AG10803 (cell line): Measurements from ENCODE around the gene LAIR1.

Experiments used
- DNase-seq: peaks from one replicate; pipeline ENCODE4 v3.0.0; 2010; ENCODE audit warnings: low read depth
- H3K4me3 ChIP-seq: 2 replicates; pipeline ENCODE4 v1.5.1; 2011; ENCODE audit warnings: mild to moderate bottlenecking, low read length, control low read depth
- TF ChIP-seq, protein P1 (sequence below): conservative IDR thresholded peaks from 2 replicates; pipeline ENCODE4 v1.5.1; 2011; ENCODE audit warnings: mild to moderate bottlenecking, low read length, control low read depth, inconsistent platforms

The LAIR1 gene

DNA sequence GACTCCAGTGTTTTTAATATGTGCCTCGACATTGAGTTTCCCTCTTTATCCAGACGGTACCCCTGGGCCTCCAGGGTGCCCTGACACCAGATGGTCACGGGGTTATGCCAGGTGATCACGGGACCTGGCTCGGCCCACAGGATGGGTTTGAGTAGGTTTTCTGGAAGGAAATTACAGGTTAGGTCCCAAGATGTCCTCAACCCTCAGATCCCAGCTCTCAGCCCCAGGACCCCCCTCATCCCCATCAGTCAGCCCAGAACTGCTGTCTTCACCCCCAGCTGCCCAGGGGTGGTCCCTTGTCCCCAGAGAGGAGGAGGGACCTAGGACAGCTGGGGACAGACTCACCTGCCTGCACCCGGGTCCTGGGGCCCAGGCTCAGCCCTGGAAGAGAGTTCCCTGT lies 26.2 kb downstream of the LAIR1 start:
- TF ChIP-seq, protein P1, sequence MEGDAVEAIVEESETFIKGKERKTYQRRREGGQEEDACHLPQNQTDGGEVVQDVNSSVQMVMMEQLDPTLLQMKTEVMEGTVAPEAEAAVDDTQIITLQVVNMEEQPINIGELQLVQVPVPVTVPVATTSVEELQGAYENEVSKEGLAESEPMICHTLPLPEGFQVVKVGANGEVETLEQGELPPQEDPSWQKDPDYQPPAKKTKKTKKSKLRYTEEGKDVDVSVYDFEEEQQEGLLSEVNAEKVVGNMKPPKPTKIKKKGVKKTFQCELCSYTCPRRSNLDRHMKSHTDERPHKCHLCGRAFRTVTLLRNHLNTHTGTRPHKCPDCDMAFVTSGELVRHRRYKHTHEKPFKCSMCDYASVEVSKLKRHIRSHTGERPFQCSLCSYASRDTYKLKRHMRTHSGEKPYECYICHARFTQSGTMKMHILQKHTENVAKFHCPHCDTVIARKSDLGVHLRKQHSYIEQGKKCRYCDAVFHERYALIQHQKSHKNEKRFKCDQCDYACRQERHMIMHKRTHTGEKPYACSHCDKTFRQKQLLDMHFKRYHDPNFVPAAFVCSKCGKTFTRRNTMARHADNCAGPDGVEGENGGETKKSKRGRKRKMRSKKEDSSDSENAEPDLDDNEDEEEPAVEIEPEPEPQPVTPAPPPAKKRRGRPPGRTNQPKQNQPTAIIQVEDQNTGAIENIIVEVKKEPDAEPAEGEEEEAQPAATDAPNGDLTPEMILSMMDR: no peak
- no peak for DNase-seq
- H3K4me3 ChIP-seq: no peak overlapping the region

DNA sequence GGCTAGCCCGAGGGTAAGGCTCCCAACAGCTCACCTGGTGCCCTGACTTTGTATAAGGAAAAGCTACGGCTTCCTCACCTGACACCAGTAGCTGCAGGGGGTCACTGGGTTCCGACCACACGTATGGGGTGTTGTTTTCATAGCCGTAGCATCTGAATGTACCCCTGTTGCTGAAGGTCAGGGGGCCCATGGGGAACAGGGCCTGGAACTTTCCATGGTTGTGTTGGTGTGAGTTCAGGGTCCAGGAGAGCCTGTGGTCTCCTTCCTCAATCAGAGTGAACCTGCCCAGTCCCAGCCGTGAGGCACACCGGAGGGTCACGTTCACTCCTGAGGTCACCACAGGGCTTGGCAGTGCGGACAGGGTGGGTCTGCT lies 26.9 kb downstream of the LAIR1 start:
- H3K4me3 ChIP-seq: no peak overlapping the region
- TF ChIP-seq, protein P1: no peak
- no peak for DNase-seq

DNA sequence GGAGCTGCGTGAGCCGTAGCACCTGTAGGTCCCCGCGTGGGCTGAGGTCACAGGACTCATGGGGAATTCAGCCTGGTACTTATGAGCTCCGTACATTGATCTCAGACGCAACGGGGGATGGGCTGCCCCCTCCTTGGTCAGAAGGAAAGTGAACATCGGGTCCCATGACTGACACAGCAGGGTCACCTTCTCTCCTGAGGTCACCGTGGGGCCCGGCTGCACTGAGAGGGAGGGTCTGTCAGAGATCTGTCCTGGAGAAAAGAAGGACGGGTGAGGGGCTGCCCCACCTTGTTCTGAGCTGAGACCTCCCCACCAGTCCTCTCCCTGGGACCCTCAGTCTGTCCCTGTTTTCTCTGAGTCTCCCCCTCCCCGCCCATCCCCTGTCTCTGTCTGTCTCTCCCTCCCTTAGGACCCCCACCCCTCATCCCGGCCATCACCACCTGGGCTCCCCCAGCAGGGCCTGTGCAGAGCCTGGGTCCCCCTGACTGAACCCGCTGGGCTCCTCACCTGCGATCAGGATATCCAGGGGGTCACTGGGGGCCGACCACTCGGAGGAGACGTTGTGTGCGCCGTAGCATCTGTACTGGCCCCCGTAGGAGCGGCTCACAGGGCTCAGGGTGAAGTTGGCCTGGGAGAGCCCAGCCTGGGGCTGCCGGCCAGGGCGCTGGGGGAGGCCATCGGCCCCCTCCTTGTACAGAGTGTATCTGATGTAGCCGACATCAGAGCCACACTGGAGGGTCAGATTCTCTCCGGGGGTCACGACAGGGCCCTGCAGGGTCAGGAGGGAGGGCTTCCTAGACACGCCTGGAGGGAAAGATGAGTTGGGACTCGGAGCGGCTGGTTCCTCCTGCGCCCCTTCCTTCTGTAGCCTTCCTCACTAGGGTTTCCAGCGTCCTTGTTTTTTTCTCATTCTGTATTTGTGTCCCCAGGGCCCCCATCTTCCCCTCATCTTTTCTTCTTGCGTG lies 27.6 kb downstream of the LAIR1 start:
- TF ChIP-seq, protein P1: no peak
- DNase-seq: no peak

DNA sequence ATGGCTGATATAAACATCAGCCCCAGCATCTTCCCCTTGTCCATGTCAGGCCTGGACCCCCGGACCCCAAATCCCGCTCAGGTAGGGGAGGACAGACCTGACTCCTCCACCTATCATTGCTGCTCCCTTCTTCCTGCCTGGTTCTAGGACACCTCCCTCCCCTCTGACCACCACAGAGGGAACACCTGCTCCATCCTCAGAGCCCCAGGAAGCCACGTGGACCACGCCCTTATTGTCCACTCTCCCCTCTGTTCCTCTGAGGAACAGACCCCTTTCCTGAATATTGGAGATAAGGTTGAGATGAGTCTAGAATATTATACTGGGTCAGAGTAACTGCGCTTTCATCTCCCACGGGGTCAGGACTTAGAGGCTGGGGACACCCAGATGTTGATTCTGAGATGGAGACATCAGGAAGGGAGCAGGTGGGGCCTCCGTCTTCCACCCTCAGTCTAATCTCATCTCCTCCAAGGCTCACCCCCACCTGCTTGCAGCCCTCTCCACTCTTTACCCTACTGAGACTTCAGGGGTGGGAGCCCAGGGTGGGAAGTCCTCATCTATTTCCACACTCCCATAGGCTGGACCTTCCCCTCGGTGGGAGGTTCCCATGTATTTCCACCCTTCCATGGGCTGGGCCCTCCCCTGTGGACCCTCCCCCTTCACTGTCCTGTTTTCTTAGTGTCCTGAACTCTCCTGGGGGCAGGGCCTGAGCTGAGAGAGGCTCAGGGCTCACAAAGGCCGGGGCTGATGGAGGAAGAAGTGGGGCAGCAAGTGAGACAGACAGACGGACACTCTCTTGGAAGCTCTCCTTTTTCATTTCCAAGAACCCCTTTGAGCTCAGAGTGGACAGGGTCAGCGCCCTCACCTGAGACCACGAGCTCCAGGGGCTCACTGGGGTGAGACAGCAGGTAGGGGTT lies 28.5 kb downstream of the LAIR1 start:
- H3K4me3 ChIP-seq: no peak overlapping the region
- DNase-seq: no peak
- TF ChIP-seq, protein P1: no peak

More for the DNA sequence above, 27.6 kb downstream of the LAIR1 start:
- H3K4me3 ChIP-seq: no peak overlapping the region

DNA sequence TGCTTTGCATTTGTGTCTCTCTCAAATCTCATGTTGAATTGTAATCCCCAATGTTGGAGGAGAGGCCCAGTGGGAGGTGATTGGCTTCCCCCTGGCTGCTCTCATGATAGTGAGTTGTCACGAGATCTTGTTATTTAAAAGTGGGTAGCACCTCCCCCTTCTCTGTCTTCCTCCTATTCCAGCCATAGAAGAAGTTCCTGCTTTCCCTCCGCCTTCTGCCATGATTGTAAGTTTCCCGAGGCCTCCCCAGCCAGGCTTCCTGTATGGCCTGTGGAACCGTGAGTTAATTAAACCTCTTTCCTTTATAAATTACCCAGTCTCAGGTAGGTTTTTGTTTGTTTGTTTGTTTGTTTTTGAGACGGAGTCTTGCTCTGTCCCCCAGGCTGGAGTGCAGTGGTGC lies 29.6 kb downstream of the LAIR1 start:
- no peak for DNase-seq
- TF ChIP-seq, protein P1: no peak
- H3K4me3 ChIP-seq: no peak overlapping the region

DNA sequence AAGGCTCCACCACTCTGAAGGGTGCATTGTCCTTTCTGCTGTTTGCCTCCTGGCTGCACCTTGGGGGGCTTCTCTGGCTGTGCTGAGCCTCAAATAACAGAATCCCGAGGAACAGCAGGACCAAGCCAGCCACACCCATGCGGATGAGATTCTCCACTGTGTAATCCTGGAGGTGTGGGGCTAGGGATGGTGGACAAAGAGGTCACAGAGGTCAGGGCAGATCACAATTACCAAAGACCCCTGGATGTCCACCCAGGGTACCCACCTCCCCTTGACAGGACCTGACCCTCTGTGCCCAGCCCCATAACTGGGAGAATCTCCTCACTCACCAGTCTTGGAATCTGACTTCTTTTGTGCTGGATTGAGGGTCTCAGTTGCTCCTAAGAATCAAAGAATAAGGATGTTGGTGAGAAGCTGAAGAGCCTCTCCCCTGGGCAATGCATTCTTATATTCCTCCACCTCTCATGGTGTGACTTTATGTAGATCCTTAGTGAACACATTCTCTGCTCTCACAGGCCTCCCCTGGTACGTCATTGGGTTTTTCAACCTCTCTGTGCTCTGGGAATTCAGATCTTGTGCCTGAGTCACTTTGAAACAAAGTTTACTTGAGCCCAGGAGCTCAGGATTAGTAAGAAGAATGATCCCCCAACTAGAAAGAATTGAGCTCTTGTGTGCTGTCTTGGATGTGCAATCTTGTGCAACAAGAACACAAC lies 31.0 kb downstream of the LAIR1 start:
- no peak for DNase-seq
- TF ChIP-seq, protein P1: no peak
- no peak overlapping the region for H3K4me3 ChIP-seq
